KMS-11 (cell line): ENCODE measurements around the gene SLC12A5.
A peak's percentile ranks its signal among the peaks of the same experiment; 100 is the strongest.

Source experiments
- H2AFZ ChIP-seq: fragments of 200-600 bp; sonication (generic); 2 replicates; pipeline ENCODE4 v1.6.1; 2016; ENCODE audit warnings: antibody characterized with exemption, mixed run types, low read depth
- H3K27ac ChIP-seq: fragments of 200-600 bp; sonication (generic); 2 replicates; pipeline ENCODE4 v1.6.1; 2016; ENCODE audit warnings: mild to moderate bottlenecking, mixed run types
- H3K27me3 ChIP-seq: fragments of 200-600 bp; sonication (generic); 2 replicates; pipeline ENCODE4 v1.6.1; 2017; ENCODE audit warnings: mild to moderate bottlenecking, low read depth, mixed run types, moderate library complexity; ENCODE audit not compliant: insufficient read depth
- H3K36me3 ChIP-seq: fragments of 200-600 bp; sonication (generic); 2 replicates; pipeline ENCODE4 v1.6.1; 2017; ENCODE audit warnings: mild to moderate bottlenecking, mixed run types; ENCODE audit not compliant: insufficient read depth
- H3K4me1 ChIP-seq: fragments of 200-600 bp; sonication (generic); 2 replicates; pipeline ENCODE4 v1.6.1; 2016; ENCODE audit warnings: mild to moderate bottlenecking, low read depth, mixed run types; ENCODE audit not compliant: poor library complexity, severe bottlenecking
- H3K4me2 ChIP-seq: fragments of 200-600 bp; sonication (generic); 2 replicates; pipeline ENCODE4 v1.7.0; 2016; ENCODE audit warnings: mild to moderate bottlenecking, mixed run types
- H3K4me3 ChIP-seq: fragments of 200-600 bp; sonication (generic); IDR thresholded peaks from 2 replicates; pipeline ENCODE4 v1.6.1; 2017; ENCODE audit warnings: low read depth, low read length, mixed read lengths; ENCODE audit not compliant: insufficient read depth
- H3K79me2 ChIP-seq: fragments of 200-600 bp; sonication (generic); 2 replicates; pipeline ENCODE4 v1.6.1; 2016; ENCODE audit warnings: low read depth, mixed run types; ENCODE audit not compliant: insufficient read depth
- H3K9ac ChIP-seq: fragments of 200-600 bp; sonication (generic); 2 replicates; pipeline ENCODE4 v1.6.1; 2016; ENCODE audit warnings: mild to moderate bottlenecking, mixed run types
- H4K20me1 ChIP-seq: fragments of 200-600 bp; sonication (generic); 2 replicates; pipeline ENCODE4 v1.6.1; 2016; ENCODE audit warnings: mild to moderate bottlenecking, mixed run types; ENCODE audit not compliant: insufficient read depth
- TF ChIP-seq, protein P1 (sequence below): fragments of 200-600 bp; sonication (generic); conservative IDR thresholded peaks from 2 replicates; pipeline ENCODE4 v1.6.1; 2017; ENCODE audit warnings: low read depth, mild to moderate bottlenecking, antibody characterized with exemption, low read length, moderate library complexity, mixed read lengths

SLC12A5 gene

DNA sequence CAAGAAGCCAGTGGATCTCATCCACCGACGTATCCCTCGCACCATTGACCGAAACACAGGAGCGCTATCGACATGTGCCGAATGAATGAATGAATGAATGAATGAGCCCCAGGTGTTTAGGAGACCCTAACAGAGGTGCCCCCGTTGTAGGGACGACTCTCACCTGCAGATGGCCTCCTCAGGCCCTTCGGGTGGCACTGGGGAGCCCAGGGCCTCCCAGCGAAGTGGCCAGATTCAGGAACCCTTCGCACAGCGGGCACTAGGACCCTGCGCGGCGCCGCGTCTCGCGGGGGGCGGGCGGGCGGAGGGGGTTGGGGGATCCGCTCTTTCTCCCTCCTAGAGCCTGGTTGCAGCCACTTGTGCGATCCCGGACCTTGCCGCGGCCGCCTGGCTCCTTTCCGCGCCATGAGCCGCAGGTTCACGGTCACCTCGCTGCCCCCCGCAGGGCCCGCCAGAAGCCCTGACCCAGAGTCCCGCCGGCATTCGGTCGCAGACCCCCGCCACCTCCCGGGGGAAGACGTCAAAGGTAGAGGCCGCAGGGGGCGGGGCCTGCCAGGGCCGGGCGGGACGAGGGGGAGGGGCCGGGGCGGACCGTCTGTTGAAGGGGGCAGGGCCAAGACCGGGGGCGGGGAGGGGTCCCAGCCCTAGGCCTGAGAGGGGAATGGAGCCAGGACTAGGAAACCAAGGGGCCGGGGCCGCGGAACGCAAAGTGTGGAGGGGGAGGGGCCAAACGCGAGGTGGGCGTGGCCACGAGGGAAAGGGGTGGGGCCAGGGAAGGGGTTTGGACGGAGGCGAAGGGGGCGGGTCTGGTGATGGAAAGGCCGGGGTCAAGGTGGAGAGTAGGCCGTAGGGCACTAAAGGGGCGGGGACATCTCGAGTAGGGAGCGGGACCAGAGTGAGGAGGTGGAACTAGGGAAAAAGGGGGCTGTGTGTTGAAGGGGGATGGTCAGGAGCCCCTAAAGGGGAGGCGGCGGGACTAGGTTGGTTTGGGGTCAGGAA is 7.4 kb upstream of the SLC12A5 start:
- TF ChIP-seq, protein P1, sequence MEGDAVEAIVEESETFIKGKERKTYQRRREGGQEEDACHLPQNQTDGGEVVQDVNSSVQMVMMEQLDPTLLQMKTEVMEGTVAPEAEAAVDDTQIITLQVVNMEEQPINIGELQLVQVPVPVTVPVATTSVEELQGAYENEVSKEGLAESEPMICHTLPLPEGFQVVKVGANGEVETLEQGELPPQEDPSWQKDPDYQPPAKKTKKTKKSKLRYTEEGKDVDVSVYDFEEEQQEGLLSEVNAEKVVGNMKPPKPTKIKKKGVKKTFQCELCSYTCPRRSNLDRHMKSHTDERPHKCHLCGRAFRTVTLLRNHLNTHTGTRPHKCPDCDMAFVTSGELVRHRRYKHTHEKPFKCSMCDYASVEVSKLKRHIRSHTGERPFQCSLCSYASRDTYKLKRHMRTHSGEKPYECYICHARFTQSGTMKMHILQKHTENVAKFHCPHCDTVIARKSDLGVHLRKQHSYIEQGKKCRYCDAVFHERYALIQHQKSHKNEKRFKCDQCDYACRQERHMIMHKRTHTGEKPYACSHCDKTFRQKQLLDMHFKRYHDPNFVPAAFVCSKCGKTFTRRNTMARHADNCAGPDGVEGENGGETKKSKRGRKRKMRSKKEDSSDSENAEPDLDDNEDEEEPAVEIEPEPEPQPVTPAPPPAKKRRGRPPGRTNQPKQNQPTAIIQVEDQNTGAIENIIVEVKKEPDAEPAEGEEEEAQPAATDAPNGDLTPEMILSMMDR, result no peak
- no peak overlapping the region for H3K27ac ChIP-seq
- H3K36me3 ChIP-seq, result no peaks in the 10 kb centered on the region
- no peak overlapping the region for H3K4me3 ChIP-seq
- peak overlapping the region; percentile 92; the same call in 1 of the 2 replicates for H3K4me2 ChIP-seq
- peaks cover 12% of the 10 kb centered on the region; the same call in 1 of the 2 replicates for H3K27me3 ChIP-seq
- peaks cover 9% of the 10 kb centered on the region for H3K4me1 ChIP-seq
- no peaks in the 10 kb centered on the region for H4K20me1 ChIP-seq
- no peaks in the 10 kb centered on the region for H3K79me2 ChIP-seq
- no peak overlapping the region for H3K9ac ChIP-seq
- peak overlapping the region; percentile 59 for H2AFZ ChIP-seq

DNA sequence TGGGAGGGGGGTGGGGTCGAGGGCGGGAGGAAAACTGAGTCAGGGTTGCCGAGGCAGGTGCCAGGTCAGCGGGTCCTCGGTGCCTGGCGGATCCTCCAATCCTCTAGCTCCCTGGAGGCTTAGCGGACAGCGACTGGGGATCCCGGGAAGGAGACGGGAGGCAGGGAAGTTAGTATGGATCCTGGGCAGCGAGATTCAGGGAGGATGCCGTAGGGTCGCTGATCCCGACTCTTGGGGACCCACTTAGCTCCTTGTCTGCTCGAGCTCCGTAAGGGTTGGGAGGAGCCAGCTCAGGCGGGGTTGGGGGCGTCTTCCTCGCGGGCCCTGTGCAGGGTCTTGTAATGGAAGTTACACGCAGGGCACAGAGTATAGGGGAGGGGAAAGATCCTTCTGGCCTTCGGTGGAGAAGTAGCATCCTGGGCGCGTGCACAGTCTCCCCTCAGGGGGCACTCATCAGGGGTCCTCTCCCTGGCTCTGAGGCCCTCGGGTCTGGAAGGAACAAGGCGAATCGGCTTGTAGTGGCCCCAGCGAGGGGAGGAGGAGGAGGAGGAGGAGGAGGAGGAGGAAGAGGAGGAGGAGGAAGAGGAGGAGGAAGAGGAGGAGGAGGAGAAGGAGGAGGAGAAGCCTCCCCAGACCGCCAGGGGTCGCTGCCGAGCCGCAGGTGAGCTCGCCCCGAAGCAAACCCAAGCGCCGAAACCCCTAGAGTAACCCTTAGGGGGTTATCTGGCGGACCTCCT is 6.4 kb upstream of the SLC12A5 start:
- peaks cover 9% of the 10 kb centered on the region for H3K4me1 ChIP-seq
- H3K27me3 ChIP-seq, result peaks cover 18% of the 10 kb centered on the region; the same call in 1 of the 2 replicates
- H2AFZ ChIP-seq, result peak overlapping the region; percentile 59; the same call in 1 of the 2 replicates
- H4K20me1 ChIP-seq, result no peaks in the 10 kb centered on the region
- H3K4me3 ChIP-seq, result no peak overlapping the region
- H3K9ac ChIP-seq, result no peak overlapping the region
- no peaks in the 10 kb centered on the region for H3K36me3 ChIP-seq
- H3K79me2 ChIP-seq, result no peaks in the 10 kb centered on the region
- TF ChIP-seq, protein P1, result peak; percentile 86
- peak overlapping the region; percentile 92 for H3K4me2 ChIP-seq
- H3K27ac ChIP-seq, result no peak overlapping the region

GRCh38 chr20:46023148-46023484 is 5.9 kb upstream of the SLC12A5 start:
- Histone ChIP-seq H2AFZ (no peak overlapping the region), H3K79me2 (no peaks in the 10 kb centered on the region), H3K9ac (no peak overlapping the region), H3K27me3 (peaks cover 22% of the 10 kb centered on the region; the same call in 1 of the 2 replicates), H3K4me3 (no peak overlapping the region), H4K20me1 (no peaks in the 10 kb centered on the region), H3K4me2 (0 out of 2 replicates have a peak overlapping the region, but pooled peaks have one; percentile 92), H3K4me1 (peaks cover 9% of the 10 kb centered on the region), H3K36me3 (no peaks in the 10 kb centered on the region), H3K27ac (no peak overlapping the region)
- TF ChIP-seq, protein P1, result peak; percentile 34; the same call in 1 of the 2 replicates

- TF ChIP-seq, protein P1, result no peak
- H4K20me1 ChIP-seq, result no peaks in the 10 kb centered on the region
- H3K27me3 ChIP-seq, result peaks cover 31% of the 10 kb centered on the region; the same call in 1 of the 2 replicates
These were observed 5.0 kb upstream of the SLC12A5 start for GRCh38 chr20:46023999-46024398.

More at GRCh38 chr20:46023999-46024398, 5.0 kb upstream of the SLC12A5 start:
- H3K4me2 ChIP-seq, result no peak overlapping the region
- no peak overlapping the region for H3K27ac ChIP-seq
- no peaks in the 10 kb centered on the region for H3K79me2 ChIP-seq
- H3K4me1 ChIP-seq, result peaks cover 9% of the 10 kb centered on the region
- H3K36me3 ChIP-seq, result no peaks in the 10 kb centered on the region
- H2AFZ ChIP-seq, result no peak overlapping the region
- H3K4me3 ChIP-seq, result no peak overlapping the region
- H3K9ac ChIP-seq, result no peak overlapping the region
